ENCODE results near the gene WRAP73.

The WRAP73 gene

DNA sequence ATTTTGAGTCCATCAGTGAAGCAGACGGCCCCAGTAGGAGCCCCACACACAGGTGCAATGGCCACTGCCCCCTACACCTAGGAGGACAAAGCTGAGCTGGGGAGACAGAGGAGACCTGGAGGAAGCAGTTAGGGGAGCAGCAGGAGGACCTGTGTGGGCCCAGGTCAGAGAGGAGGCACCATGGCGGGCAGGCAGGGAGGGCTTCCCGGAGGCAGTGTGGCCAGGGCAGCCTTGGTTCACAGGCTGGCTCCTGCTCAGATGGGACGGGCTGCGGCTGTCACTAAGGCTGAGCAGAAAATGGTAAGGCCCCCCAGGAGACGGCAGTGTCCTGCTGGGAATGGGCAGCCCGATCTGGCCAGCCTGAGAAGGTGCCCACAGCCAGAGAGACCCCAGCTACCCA, 54.0 kb downstream of the WRAP73 start:
- no peaks in the 10 kb centered on the region for H3K36me3 ChIP-seq
- DNase-seq = no peak
- no peaks in the 10 kb centered on the region for H3K27me3 ChIP-seq
- H3K4me1 ChIP-seq = peaks cover 9% of the 10 kb centered on the region
- no peak for TF ChIP-seq CTCF (IDR thresholded peaks at IDR 0.05; ENCODE audit: low read depth, low read length)
- H3K4me3 ChIP-seq (ENCODE audit: low read depth, low read length) = no peak overlapping the region
- H3K9me3 ChIP-seq = no peaks in the 10 kb centered on the region

DNA sequence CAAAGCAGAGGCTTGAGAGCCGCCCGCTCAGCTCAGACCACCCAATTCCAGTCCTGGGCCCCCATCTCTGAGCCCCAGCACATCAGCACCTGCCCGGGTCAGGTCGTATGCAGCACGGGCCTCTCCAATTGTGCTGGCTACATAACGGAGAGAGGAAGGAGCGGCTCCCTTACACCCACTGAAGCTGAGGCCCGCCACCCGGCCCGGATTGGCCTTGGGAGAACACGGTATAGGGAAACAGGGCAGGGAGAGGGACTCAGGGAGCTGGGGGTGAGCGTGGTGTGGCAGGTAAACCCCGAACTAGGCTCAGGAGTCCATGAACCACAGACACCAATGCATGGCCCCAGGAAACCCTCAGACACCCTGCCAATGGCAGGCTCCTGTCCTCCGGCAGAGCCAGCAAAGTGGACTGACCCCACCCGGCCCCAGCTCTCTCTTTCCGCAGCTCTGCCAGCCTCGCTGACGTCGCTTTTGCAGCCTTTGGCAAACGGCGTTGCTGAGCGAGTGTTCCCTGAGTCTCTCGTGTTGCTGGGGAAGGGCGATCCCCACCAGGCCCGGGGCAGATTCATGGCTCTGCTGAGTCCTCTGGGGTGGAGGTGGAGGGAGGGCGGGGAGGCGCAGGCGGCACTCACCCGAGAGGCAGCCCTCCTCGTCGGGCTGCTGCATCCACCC, 55.1 kb downstream of the WRAP73 start:
- DNase-seq = no peak
- H3K9me3 ChIP-seq = no peaks in the 10 kb centered on the region
- H3K36me3 ChIP-seq = no peaks in the 10 kb centered on the region
- TF ChIP-seq CTCF (IDR thresholded peaks at IDR 0.05; ENCODE audit: low read depth, low read length) = no peak
- no peaks in the 10 kb centered on the region for H3K27me3 ChIP-seq
- no peak overlapping the region for H3K4me3 ChIP-seq (ENCODE audit: low read depth, low read length)
- H3K4me1 ChIP-seq = peaks cover 9% of the 10 kb centered on the region

GRCh38 chr1:3593745-3594144, 56.2 kb downstream of the WRAP73 start:
- no peak for DNase-seq
- no peaks in the 10 kb centered on the region for H3K9me3 ChIP-seq
- peaks cover 4% of the 10 kb centered on the region; the same call in 1 of the 2 replicates for H3K4me1 ChIP-seq
- no peak for TF ChIP-seq CTCF (IDR thresholded peaks at IDR 0.05; ENCODE audit: low read depth, low read length)
- no peak overlapping the region for H3K4me3 ChIP-seq (ENCODE audit: low read depth, low read length)
- no peaks in the 10 kb centered on the region for H3K36me3 ChIP-seq
- no peaks in the 10 kb centered on the region for H3K27me3 ChIP-seq

DNA sequence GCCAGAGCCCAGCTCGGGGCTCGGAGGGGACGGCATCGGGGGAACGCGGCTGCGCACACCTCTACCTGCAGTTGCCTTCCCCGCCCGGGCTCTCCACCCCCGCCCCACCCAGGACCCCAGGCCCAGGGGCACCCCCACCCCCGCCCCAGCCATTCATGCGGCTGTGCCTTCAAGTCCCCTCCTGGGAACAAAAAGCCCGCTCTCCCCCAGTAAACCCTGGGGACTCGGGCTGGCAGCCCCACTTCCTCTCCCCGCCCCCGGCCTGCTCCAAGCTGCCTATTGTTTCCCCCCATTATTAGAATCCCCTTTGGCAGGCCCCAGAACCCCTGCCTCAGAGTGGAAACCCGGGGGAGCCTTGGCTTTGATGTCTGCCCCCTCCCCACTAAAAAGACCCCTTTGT, 56.6 kb downstream of the WRAP73 start:
- Histone ChIP-seq H3K4me3 (ENCODE audit: low read depth, low read length) (no peak overlapping the region), H3K4me1 (no peaks in the 10 kb centered on the region; the same call in 1 of the 2 replicates), H3K36me3 (no peaks in the 10 kb centered on the region), H3K27me3 (no peaks in the 10 kb centered on the region), H3K9me3 (no peaks in the 10 kb centered on the region)
- no peak for TF ChIP-seq CTCF (IDR thresholded peaks at IDR 0.05; ENCODE audit: low read depth, low read length)
- no peak for DNase-seq

GRCh38 chr1:3590951-3591865, 58.7 kb downstream of the WRAP73 start:
- Histone ChIP-seq H3K9me3 (no peaks in the 10 kb centered on the region), H3K4me1 (no peaks in the 10 kb centered on the region; the same call in 1 of the 2 replicates), H3K4me3 (ENCODE audit: low read depth, low read length) (no peak overlapping the region), H3K27me3 (no peaks in the 10 kb centered on the region), H3K36me3 (no peaks in the 10 kb centered on the region)
- no peak for TF ChIP-seq CTCF (IDR thresholded peaks at IDR 0.05; ENCODE audit: low read depth, low read length)
- DNase-seq = no peak

Measured in BE2C (cell line).